ENCODE data around the gene BST2.

DNA sequence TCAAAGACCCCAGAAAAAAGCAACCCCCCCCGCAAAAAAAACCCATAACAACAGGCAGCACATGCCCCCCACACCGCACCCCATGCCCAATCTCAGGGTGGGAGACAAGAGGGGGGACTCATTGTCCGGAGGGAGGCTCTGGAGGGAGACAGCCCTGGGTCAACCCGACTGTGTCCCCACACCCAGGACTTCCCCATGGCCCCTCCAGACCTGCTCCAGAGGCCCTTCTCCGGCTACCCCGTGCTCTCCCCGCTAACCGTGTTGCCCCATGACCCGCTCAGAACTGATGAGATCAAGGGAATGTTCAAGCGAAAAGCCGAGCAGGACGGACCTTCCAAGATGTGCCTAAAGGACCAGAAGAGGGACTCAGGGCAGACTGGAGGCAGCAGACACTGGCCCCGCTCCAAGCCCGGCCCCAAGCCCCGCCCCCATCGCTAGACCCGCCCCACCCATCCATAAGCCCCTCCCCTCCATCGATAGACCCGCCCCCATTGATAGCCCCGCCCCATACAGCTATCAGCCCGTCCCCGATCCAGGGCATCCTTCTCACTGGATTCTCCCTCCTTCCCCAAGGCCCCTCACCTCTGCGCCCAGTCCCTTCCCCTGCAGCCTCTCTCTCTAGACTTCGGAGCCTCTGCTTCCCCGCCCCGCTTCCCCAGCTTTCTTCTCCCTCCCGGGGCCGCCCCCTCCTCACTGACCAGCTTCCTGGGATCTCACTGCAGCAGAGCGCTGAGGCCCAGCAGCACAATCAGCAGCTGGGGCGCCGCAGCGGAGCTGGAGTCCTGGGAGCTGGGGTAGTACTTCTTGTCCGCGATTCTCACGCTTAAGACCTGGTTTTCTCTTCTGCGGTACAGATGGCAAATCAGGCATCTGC is 2.2 kb downstream of the BST2 start:
- TF ChIP-seq CTCF (IDR thresholded peaks at IDR 0.05) = no peak
- TF ChIP-seq EP300 (IDR thresholded peaks at IDR 0.05) = no peak
- TF ChIP-seq POLR2A (IDR thresholded peaks at IDR 0.05; ENCODE audit: low read depth) = no peak
